Measurements from ENCODE around the gene COCH.

The COCH gene

DNA sequence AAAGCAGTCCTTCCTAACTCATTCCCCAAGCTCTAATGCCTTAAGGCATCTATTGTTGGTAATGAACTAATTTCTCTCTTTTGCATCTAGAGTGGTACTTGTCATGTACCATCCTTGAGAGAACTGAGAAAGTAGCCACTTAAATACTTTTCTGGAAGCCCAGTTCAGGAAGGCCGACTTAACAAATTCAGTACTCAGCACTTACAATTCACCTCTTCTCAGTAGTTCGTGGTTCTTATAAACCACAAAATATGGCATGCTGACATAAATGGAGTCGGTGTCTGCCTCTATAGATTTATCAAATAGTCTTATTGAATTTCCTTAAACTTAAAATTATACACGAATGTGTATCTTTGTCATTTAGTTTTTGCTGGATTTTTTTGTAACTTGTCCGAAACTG lies 9.4 kb upstream of the COCH start:
- Mint-ChIP-seq H3K9me3 (no peaks in the 10 kb centered on the region), H3K4me3 (no peak overlapping the region), H3K27ac (no peak overlapping the region), H3K27me3 (no peaks in the 10 kb centered on the region), H3K36me3 (no peaks in the 10 kb centered on the region), H3K4me1 (peaks cover 14% of the 10 kb centered on the region)
- no peak for ATAC-seq

DNA sequence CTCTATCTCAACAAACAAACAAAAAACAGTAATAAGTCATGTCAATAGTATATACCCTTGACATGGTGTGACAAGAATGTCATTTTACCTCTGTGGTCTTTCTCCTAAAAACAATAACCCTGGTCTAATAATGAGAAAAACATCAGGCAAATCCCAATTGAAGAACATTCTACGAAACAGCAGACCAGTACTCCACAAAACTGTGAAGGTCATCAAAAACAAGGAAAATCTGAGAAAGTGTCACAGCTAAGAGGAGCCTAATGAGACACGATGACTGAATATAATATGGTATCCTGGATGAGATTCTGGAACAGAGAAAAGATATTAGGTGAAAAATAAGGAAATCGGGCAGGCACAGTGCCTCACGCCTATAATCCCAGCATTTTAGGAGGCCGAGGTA lies 5.6 kb upstream of the COCH start:
- H3K27ac Mint-ChIP-seq, result no peak overlapping the region
- ATAC-seq, result no peak
- H3K9me3 Mint-ChIP-seq, result no peaks in the 10 kb centered on the region
- H3K27me3 Mint-ChIP-seq, result peaks cover 11% of the 10 kb centered on the region
- no peaks in the 10 kb centered on the region for H3K36me3 Mint-ChIP-seq
- H3K4me1 Mint-ChIP-seq, result peaks cover 12% of the 10 kb centered on the region
- no peak overlapping the region for H3K4me3 Mint-ChIP-seq

DNA sequence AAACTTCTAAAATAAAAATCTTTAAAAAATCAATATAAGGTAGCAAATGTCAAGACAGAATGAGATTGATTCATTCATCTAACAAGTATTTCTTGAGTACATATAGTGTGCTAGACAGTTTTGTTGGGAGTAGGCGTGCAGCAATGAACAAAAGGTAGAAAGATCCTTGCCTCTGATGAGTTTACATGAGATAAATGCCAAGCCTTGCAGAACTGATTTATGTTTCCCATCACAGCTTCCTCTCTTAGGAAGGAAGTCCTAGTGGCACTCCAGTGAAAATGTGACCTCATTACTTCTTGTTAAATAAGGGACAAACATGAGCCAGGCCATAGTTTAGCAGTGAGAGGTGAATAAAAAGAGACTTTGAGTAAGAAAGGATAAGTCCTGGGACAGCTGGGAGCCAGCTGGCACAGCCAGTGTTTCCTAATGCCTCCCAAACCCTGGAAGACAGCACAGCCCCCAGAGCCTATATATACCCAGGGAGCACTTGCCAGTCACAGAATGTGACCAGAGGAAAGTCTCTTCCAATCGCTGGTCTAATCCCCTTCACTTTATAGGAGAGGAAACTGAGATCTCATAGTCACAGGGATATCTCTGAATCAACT lies 4.7 kb upstream of the COCH start:
- Mint-ChIP-seq H3K27me3 (peaks cover 11% of the 10 kb centered on the region), H3K4me3 (no peak overlapping the region), H3K27ac (no peak overlapping the region), H3K4me1 (peaks cover 11% of the 10 kb centered on the region), H3K36me3 (no peaks in the 10 kb centered on the region), H3K9me3 (no peaks in the 10 kb centered on the region)
- no peak for ATAC-seq

DNA sequence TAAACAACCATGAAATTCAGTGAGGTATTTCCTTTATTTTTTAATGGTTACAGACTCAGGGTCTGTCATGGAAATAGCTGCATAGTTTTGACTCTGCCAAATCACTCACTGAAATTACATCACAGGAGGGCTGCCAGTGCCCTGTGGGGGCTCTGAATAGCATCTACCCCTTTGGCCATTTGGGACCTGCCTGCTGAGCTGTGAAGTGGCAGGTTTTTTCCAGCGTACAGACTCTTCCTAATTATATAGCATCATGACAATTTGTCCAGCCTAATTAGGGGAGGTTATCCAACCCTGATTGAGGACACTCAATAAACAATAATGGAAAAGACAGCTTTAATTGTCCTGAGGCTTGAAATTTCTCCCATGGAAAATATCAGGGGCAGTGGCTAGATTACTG lies 1.8 kb upstream of the COCH start:
- H3K27me3 Mint-ChIP-seq, result peaks cover 21% of the 10 kb centered on the region
- no peak overlapping the region for H3K4me3 Mint-ChIP-seq
- H3K4me1 Mint-ChIP-seq, result peaks cover 29% of the 10 kb centered on the region
- H3K27ac Mint-ChIP-seq, result peak overlapping the region; percentile 85
- no peaks in the 10 kb centered on the region for H3K36me3 Mint-ChIP-seq
- no peak for ATAC-seq
- H3K9me3 Mint-ChIP-seq, result no peaks in the 10 kb centered on the region

DNA sequence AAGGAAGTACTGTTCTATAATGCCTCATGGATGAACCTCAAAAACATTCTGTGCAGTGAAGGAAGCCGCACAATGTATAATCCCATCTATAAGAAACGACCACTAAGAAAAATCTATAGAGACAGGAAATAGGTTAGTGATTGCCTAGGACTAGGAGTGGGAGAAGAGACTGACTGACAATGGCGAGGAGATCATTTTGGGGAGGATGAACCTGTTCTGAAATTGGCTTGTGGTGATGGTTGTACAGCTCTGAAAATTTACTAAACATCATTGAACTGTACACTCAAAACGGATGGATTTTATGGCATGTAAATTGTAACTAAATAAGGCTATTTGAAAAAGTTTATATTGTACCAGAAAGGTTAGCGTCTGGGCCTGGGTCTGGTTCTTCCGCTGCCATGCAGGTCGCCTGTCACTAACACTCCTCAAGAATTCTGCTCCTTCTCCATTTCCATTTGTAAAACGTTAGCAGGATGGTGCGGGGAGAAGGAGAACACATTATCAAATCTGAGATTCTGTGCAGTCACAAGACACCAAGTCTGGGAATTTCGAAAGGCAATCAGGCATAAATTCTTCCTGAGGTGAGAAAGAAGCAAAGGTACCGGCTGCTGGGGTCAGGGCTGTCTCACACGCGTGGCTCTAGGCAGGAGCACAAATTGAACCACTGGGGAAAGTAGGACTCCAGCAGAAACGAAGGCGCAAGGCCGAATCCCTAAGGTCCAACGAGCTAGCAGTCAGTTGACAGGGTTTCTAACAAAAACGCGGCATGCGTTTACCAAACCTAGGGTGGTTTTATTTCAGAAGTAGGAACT lies 845 bp upstream of the COCH start:
- no peaks in the 10 kb centered on the region for H3K36me3 Mint-ChIP-seq
- no peaks in the 10 kb centered on the region for H3K9me3 Mint-ChIP-seq
- no peak for ATAC-seq
- H3K27me3 Mint-ChIP-seq, result peaks cover 21% of the 10 kb centered on the region
- peaks cover 30% of the 10 kb centered on the region for H3K4me1 Mint-ChIP-seq
- peak overlapping the region; percentile 94 for H3K4me3 Mint-ChIP-seq
- peak overlapping the region; percentile 85 for H3K27ac Mint-ChIP-seq

DNA sequence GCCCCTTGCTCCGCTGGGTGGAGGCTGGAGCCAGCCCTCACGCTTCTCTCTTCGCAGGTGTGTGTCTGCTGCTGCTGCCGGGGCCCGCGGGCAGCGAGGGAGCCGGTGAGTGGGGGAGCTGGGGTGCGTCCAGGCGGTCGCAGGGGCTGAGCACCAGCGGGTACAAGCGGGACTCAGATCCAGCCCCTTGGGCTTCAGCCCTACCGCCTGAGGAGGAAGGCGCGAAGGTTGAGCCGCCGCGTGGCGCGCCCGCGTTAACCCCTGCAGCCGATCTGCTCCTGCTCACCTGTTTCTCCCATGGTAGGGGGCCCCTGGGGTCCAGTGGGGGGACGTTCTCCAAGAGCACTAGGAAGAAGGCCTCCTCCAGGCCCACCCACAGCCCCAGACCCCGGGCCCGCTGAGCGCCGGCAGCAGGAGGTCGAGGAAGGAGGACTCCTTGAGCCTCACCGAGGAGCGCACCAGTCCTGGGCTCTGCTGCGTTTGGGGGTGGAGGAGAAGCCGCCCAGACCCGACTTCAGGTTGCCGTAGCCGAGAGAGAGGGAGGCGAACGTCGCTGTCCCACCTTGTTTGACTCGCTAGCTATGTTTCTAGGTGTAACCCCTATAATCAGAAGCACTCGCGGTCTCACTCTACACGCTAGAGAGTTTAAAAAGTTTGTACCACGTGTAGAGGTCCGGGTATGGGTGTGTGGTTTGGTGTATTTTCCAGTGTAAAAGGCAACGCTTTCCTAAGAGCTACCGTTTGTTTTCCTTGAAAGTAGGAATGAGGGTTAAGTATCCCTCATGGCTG lies 834 bp downstream of the COCH start:
- Mint-ChIP-seq H3K27me3 (peaks cover 21% of the 10 kb centered on the region), H3K4me1 (peaks cover 30% of the 10 kb centered on the region), H3K36me3 (no peaks in the 10 kb centered on the region), H3K27ac (peak overlapping the region; percentile 85), H3K4me3 (peak overlapping the region; percentile 94), H3K9me3 (no peaks in the 10 kb centered on the region)
- peak; percentile 54 for ATAC-seq

DNA sequence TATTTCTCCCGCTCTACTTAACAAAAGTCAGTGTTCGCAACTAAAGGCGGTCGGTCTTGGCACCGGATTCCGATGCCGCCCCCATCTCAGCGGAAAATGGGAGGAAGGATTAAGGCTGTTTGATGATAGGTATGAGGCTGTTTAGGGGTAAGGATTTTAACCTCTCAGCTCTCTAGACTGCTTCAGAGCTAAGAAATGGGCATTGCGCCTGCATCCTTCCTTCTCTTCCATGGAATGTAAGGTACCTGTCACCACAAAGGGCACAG lies 1.4 kb downstream of the COCH start:
- peaks cover 21% of the 10 kb centered on the region for H3K27me3 Mint-ChIP-seq
- ATAC-seq, result no peak
- peak overlapping the region; percentile 85 for H3K27ac Mint-ChIP-seq
- H3K4me3 Mint-ChIP-seq, result peak overlapping the region; percentile 94
- H3K9me3 Mint-ChIP-seq, result no peaks in the 10 kb centered on the region
- H3K36me3 Mint-ChIP-seq, result peaks cover 3% of the 10 kb centered on the region
- peaks cover 30% of the 10 kb centered on the region for H3K4me1 Mint-ChIP-seq

DNA sequence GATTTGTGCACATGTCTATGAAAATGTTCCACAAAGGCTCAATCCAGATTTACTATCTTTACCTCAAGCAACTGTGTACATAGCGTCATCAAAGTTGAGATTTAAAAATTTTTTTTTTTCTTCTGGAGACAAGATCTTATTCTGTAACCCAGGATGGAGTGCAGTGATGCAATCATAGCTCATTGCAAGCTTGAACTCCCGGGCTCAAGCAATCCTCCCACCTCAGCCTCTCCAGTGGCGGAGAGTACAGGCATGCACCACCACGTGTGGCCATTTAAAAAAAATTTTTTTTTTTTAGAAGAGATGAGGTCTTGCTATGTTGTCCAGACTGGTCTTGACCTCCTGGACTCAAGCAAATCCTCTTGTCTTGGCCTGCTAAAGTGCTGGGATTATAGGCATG lies 2.3 kb downstream of the COCH start:
- no peak overlapping the region for H3K27ac Mint-ChIP-seq
- H3K27me3 Mint-ChIP-seq, result peaks cover 21% of the 10 kb centered on the region
- ATAC-seq, result no peak
- peaks cover 3% of the 10 kb centered on the region for H3K36me3 Mint-ChIP-seq
- no peaks in the 10 kb centered on the region for H3K9me3 Mint-ChIP-seq
- peaks cover 30% of the 10 kb centered on the region for H3K4me1 Mint-ChIP-seq
- no peak overlapping the region for H3K4me3 Mint-ChIP-seq

DNA sequence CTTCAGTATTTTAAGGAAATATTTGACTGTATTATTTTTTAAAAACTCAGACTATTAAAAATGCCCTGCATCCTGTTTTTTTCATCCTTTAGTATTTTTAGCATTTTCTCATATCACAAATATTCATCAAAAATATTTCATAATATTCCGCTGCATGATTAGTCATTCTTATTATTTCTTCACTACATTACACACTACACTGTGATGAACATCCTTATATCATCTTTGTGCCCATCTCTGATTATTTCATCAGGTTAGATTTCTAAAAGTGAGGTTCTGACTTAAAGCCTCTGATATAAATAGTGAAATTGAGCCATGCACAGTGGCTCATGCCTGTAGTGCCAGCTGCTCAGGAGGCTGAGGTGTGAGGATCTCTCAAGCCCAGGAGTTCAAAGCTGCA lies 8.1 kb downstream of the COCH start:
- Mint-ChIP-seq H3K27me3 (no peaks in the 10 kb centered on the region), H3K27ac (no peak overlapping the region), H3K4me3 (no peak overlapping the region), H3K4me1 (peaks cover 3% of the 10 kb centered on the region), H3K9me3 (no peaks in the 10 kb centered on the region), H3K36me3 (peaks cover 5% of the 10 kb centered on the region)
- ATAC-seq, result no peak

DNA sequence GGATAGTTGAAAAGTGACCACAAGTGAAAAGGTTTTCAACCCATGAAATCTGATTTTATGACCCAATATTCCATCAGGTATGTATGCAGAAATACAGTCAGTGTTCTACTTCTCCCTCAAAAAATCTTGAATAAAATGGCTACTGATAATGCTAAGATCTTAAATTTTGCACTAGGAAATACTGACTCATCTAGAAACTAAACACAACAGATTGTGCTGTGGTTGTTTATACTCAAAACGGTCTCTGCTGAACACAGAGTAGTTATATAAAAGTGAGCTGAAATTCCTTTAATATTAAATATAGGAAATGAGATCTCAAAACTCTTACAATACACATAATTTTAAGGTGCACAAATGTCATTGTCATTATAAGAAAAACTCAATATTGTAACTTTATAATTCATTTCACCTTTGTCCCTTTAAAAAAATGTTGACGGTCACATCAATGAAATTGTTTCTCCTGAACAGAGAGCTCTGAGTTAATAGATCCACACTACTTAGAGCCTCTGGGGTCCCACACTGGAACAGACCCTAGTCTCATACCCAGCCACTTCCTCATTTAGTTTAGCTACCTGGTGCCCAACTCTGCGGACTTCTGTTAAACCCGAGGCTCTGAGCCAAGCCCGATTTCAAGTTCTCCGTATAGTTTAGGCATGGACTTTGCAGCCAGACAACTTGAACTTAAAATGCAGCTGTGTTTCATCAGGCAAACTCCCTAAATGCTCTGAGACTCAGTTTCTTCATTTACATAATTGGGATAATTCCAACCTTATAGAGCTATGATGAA lies 9.3 kb downstream of the COCH start:
- no peaks in the 10 kb centered on the region for H3K9me3 Mint-ChIP-seq
- no peak overlapping the region for H3K27ac Mint-ChIP-seq
- no peak overlapping the region for H3K4me3 Mint-ChIP-seq
- no peaks in the 10 kb centered on the region for H3K27me3 Mint-ChIP-seq
- H3K4me1 Mint-ChIP-seq, result no peaks in the 10 kb centered on the region
- peaks cover 9% of the 10 kb centered on the region for H3K36me3 Mint-ChIP-seq
- ATAC-seq, result no peak

DNA sequence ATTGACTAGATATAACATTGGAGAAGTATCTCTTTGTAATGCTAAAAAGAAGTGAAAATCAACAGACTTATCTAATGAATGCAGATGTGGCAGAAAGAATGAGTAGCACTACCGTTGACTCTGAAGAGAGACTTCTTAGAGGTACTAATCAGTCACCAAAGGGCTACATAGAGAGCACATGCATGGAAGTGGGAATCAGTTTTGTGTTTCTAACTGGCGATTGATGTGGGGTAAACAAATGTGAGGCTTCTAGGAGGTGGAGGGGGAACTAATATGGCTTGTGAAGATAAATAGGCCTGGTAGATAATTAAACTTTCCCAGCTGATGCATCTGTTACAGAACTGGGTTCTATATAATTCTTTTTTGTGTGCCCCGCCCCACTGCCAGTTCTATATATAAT lies 10.5 kb downstream of the COCH start:
- no peak for ATAC-seq
- Mint-ChIP-seq H3K4me1 (no peaks in the 10 kb centered on the region), H3K36me3 (peaks cover 9% of the 10 kb centered on the region), H3K4me3 (no peak overlapping the region), H3K27me3 (no peaks in the 10 kb centered on the region), H3K27ac (no peak overlapping the region), H3K9me3 (no peaks in the 10 kb centered on the region)

DNA sequence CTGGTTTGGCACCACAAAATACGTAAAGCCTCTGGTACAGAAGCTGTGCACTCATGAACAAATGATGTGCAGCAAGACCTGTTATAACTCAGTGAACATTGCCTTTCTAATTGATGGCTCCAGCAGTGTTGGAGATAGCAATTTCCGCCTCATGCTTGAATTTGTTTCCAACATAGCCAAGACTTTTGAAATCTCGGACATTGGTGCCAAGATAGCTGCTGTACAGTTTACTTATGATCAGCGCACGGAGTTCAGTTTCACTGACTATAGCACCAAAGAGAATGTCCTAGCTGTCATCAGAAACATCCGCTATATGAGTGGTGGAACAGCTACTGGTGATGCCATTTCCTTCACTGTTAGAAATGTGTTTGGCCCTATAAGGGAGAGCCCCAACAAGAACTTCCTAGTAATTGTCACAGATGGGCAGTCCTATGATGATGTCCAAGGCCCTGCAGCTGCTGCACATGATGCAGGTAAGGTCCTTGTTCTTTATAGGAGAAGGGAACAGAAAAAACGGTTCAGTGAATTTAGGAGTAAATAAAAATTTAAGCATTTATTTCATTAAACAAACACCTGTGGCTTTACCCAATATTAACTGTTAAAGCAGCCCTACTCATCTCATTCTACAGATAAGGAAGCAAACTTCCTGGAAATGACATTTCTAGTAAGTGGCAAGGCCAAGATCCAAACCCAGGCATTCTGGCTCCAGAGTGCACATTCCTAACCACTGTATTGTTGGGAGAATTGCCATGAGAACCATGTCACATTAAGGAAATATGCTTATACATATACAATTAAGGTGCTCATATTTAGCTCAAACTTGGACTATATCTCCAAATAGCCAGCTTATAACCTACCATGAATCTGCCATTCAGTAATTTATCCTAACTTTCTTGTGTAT lies 11.7 kb downstream of the COCH start:
- ATAC-seq, result no peak
- Mint-ChIP-seq H3K4me3 (no peak overlapping the region), H3K4me1 (no peaks in the 10 kb centered on the region), H3K9me3 (no peaks in the 10 kb centered on the region), H3K27me3 (no peaks in the 10 kb centered on the region), H3K27ac (no peak overlapping the region), H3K36me3 (peaks cover 6% of the 10 kb centered on the region)

DNA sequence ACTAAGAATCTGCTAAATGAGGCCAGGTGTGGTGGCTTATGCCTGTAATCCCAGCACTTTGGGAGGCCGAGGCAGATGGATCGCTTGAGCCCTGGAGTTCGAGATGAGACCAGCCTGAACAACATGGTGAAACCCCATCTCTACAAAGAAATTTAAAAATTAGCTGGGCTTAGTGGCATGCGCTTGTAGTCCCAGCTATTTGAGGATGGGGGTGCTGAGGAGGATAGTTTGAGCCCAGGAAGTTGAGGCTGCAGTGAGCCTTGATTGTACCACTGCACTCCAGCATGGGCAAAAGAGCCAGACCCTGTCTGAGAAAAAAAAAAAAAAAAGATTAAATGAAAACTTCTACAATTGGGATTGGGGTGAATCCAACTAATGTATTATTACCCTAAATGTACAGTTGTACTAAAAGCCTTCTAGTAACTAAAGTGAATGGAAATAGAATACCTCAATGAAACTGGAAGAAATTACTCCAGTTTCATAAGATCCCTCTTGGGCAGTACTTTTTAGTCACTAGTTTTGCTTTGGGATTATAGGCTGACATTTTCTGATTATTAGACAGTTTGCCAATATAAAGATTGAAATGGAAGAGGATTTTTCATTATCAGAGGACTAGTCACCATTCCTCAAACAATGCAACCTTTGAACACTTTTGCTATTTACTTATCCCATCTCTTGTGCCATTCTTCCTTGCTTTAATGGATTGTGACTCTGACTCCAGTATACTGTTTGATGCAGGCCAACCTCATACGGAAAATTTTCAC lies 14.3 kb downstream of the COCH start:
- Mint-ChIP-seq H3K36me3 (peaks cover 6% of the 10 kb centered on the region), H3K27me3 (no peaks in the 10 kb centered on the region), H3K9me3 (no peaks in the 10 kb centered on the region), H3K4me3 (no peak overlapping the region), H3K4me1 (no peaks in the 10 kb centered on the region), H3K27ac (no peak overlapping the region)
- no peak for ATAC-seq

DNA sequence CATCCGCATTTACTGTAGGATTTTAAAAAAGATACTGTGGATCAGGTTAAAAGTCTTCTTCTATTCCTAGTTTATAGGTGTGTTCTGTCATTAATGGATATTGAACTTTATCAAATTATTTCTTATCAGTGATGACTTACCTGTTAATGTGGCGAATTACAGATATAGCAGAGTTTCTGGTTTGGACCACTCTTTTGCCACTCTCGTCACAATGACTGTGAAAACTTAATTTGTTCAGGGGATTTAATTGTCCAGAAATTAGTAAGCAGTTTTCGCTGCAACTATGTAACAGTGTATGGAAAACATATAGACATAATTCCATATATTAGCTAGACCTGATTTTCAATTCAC lies 14.9 kb downstream of the COCH start:
- H3K9me3 Mint-ChIP-seq, result no peaks in the 10 kb centered on the region
- H3K4me3 Mint-ChIP-seq, result no peak overlapping the region
- peaks cover 6% of the 10 kb centered on the region for H3K36me3 Mint-ChIP-seq
- no peak for ATAC-seq
- H3K27ac Mint-ChIP-seq, result no peak overlapping the region
- no peaks in the 10 kb centered on the region for H3K4me1 Mint-ChIP-seq
- no peaks in the 10 kb centered on the region for H3K27me3 Mint-ChIP-seq
